HG02852 (cell line): Measurements from ENCODE around the gene VARS2.
"Not testable (repeated sequence)": the region's sequence is repeated elsewhere in the genome, so short reads cannot be mapped to it uniquely, and the experiment has no call there.

Source experiments
- ATAC-seq: cut with Tn5 transposase; IDR thresholded peaks from one replicate; pipeline ENCODE4 v1.9.1; 2021; ENCODE audit warnings: mild to moderate bottlenecking, moderate library complexity; ENCODE audit not compliant: unreplicated experiment

VARS2 gene

DNA sequence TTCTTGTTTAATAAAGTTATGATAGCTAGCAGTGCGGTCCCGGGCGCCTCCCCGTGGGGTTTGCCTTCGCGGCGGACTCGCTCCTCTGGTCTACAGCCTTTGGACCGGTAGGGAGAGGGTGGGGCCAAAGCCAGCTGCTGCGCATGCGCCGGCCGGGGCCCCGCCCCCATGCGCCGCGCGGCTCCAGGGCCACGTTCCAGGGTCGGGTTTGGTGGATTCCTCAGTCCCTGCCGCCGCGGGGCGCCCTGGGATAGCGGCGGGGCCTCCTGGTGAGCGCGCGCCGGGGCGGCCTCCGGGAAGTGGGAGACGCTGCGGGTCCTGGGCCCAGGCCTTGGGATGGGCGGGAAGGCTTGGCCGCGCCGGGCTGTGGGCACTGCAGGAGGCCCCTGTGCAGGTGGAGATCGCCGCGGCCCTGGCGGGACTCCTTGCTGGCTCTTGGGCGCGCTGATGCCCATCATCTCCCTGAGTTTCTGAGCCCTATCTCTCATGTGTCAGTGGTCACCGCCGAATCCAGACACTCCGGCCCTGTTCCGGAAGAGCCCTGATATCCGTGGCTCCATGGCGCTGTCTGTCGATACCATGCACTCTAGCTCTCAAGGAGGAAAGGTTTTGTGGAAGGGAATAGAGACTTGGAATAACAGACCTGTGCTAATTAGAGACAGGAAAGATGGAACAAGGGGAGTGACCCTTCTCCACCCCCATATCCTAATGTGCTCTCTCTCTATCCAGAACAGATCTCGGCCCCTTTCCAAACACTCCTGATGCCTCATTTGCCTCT lies at the start of gene VARS2:
Gene VARS2 (plus strand): TSS at position 163 of the 778 bp plus-strand sequence. CDS start 599 bp downstream, at position 762.
- peak; percentile 90 for ATAC-seq

- ATAC-seq = no peak
These were observed 49.7 kb upstream of the VARS2 start for GRCh38 chr6:30864325-30864724.

DNA sequence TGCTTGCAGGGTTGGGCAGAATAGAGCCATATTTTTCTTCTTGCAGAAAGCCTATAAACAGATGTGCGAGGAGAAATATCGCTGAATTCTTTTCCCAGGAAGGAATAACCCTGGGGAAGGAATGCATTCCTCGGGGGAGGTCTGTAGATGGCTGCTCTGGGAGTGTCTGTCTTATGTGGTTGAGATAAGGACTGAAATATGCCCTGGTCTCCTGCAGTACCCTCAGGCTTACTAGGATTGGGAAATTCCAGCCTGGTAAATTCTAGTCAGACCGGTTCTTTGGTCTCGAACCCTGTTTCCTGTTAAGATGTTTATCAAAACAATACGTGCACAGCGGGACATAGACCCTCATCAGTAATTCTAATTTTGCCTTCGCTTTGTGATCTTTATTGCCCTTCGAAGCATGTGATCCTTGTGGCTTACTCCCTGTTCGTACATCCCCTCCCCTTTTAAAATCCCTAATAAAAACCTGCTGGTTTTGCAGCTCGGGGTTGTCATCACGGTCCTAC lies 44.7 kb upstream of the VARS2 start:
- not testable (repeated sequence) for ATAC-seq

DNA sequence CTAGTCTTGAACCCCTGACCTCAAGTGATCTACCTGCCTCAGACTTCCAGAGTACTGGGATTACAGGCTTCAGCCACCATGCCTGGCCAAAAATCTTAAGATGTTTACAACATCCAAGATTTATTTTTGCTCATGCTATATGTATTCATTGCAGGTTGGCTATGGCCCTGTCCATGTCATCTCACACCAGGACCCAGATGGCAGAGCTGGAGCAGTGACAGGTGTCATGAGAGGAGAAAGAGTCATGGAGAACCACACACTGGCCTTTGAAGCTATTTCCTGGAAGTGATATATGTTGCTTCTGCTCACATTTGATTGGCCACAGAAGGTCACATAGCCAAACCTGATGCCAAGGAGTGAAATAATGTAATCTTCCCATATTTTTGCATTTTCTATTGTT lies 43.5 kb upstream of the VARS2 start:
- no peak for ATAC-seq

DNA sequence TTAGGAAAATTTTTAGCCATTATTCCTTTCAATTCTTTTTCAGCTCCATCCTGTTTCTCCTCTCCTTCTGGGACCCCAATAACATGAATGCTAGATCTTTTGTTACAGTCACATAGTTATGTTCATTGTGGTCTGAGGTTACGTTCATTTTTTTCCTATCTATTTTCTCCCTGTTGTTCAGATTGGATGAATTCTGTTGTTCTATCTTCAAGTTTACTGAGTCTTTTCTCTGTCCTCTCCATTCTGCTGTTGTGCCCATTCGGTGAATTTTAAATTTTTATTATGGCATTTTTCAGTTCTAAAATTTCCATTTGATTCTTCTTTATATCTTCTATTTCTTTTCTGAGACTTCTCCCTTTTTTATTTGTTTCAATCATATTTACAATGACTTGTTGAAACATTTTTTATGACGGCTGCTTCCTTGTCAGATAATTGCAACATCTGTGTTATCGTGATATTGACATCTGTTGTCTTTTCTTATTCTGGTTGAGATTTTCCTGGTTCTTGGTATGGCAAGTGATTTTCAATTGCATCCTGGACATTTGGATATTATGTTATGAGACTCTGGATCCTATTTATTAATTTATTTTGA lies 42.4 kb upstream of the VARS2 start:
- no peak for ATAC-seq

- ATAC-seq = no peak
These were observed 40.8 kb upstream of the VARS2 start for GRCh38 chr6:30873137-30873640.

DNA sequence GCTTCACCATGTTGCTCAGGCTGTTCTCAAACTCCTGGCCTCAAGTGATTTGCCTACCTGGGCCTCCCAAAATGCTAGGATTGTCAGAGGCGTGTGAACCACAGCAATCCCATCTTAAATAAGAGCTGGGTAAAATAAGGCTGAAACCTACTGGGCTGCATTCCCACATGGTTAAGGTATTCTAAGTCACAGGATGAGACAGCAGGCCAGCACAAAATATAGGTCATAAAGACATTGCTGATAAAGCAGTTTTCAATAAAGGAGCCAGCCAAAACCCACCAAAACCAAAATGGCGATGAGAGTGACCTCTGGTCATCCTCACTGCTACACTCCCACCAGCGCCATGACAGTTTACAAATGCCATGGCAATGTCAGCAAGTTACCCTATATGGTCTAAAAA lies 40.2 kb upstream of the VARS2 start:
- not testable (repeated sequence) for ATAC-seq

- no peak for ATAC-seq
These were observed 38.6 kb upstream of the VARS2 start for GRCh38 chr6:30875244-30876038.

DNA sequence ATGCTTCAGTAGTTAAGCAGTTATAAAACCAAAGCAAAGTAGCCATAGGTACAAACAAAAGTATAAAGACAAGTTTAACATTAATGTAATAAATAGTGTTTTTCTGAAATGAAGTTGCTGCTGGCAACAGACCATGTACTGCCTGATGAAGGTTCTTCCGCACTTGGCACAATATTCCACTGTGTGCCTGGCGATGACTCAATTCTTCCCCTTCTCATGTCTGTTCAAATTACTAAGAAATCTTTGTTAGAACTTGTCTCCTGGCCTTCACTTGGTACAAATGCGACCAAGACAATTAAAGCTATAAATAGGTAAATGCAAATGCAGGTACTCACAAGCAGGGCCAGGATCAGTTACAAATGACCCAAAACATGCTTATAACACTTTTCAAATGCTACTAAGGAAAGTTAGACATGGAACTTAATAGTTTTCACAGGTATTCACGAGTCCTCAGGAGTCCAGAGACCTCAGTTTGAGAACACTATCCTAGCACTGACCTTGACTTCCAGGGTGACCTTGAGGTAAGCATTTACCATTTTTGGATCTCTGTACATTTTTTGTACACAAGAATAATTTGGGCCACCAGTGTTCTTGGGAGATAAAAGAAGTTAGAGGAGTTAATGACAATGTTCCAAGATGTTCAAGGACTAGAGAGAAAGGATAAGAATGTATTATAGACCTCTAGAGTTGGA lies 37.9 kb upstream of the VARS2 start:
- ATAC-seq = no peak

- no peak for ATAC-seq
These were observed 36.4 kb upstream of the VARS2 start for GRCh38 chr6:30877419-30878262.

DNA sequence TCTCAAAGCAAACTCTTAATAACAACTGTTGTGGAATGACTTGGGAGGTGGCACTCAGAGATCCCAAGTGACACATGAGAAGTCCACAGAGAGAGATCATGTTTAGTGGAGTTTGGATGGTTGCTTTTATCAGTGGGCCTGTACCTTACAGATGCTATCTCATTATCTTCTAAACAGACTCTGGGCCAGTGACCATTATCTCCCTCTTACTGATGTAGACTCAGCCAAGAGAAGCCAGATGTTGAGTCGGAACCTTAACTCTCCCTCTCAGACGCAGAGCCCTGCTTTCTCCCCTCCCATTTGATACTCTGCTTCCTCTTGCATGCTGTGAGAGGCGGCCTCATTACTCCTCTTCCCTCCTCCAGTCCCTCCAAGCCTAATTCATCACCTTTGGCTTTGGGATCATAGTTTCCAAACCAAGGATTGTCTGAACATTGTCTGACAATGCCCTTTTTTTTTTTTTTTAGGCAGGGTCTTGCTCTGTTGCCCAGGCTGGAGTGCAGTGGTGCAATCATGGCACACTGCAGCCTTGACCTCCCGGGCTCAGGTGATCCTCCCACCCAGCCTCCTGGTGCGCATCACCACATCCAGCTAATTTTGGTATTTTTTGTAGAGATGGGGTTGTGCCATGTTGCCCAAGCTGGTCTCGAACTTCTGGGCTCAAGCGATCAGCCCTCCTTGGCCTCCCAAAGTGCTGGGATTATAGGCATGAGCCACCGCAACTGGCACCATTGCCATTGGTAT lies 34.2 kb upstream of the VARS2 start:
- no peak for ATAC-seq

DNA sequence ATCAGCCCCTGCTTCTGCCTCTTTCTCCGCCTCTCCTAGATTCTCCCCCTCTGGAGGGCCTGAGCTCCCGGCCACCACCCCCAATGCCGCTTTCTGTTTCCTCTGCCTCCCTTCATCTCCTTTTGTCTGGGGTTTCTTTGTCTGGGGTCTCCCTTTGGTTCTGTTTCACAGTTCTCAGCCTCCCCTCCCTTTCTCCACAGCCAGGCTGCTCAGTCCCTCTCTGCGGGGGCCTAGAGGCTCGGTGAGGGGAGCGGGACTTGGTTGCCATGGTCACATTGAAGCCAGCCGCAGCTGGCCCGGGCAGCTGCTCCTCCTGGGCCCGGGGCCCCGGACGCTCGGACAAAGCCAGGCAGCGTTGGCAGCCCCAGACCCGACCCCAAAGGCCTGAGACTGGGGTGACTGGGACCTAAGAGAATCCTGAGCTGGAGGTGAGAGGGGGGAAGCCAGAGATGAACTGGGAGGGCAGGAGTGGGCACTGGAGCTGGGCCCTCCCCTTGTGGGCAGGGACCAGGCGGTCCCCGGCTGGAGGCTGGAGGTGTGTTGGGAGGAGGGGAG lies 33.3 kb upstream of the VARS2 start:
- ATAC-seq = no peak

DNA sequence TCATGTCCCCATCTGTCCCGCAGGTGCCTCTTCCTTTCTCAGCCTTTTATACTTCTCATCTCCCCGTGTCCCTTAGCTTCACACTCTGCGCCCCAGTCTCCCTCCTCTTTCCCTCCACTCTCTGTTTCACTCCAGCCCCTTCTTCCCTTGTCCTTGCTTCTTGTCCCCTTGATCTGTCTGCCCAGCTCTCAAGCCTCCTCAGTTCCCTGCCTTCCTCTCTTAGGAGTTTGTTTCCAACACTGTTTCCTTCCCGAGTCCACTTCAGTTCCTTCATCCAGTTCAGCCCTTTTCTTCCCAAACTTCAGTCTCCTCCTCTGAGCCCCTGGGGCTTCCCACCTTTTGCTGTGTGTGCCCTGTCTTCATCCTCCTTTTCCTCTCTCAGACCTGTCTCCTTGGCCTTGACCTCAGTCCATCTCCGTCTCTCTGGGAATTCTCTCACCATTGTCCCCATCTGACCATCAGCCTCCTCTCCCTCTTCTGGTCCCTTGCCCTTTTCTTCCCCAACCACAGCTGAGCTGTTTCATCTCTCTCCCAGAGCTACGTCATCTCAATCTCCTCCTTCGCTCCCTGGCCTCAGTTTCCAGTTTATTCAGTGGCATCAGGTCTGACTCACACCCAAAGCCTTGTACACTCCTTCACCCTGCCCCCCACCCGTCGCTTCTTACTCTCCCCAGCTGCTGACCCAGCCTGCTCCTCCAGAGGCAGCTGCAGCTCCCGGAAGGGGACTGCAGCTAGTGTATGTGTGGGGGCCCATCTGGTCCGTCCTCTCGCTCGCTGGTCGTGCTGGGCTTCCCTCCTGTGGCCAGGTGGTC lies 32.4 kb upstream of the VARS2 start:
- ATAC-seq = no peak

DNA sequence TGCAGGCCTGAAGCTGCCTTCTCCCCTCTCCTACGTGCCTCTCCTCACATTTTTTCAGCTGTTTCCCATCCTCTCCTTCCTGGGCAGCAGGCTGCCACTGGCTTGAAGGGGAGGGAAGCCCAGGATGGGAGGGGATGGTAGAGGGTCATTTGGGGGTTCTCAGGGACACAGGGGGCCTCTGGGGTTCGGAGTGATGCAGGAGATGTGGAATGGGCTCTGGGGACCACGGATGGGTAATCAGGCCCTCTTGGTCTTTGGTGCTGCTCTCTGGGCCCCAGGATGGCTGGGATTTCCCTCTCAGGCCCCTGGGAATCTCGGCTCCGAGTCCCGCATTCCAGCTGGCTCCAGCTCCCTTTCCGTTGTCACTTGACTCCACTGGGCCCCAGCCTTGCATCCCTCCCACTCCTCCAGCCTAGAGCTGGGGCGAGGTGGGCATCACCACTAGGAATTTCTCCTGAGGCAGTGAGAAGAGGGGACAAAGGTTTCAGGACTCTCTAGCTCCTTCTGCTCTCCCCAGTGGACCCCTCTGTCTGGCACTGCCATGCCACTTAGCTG lies 31.8 kb upstream of the VARS2 start:
- ATAC-seq = no peak

- no peak for ATAC-seq
These were observed 31.0 kb upstream of the VARS2 start for GRCh38 chr6:30882759-30883684.

GRCh38 chr6:30883685-30884520 lies 30.1 kb upstream of the VARS2 start, which contains the start of gene DDR1:
TSS of gene DDR1 (plus strand) at chr6:30884519. CDS start at chr6:30888730, 4,211 bp downstream.
- peak; percentile 41 for ATAC-seq
